GM23338 (cell line): ENCODE measurements around the gene COG6. TPM values are rescaled to one million over a fixed set of nuclear protein-coding genes. Genes with fewer than 3 reads are reported as not detected.

Experiments used
- ATAC-seq: fragments of 200-7000 bp; cut with Tn5 transposase; 3 replicates; pipeline ENCODE4 v1.9.1; 2020
- DNase-seq: peaks from one replicate; pipeline ENCODE4 v3.0.0-alpha.2; 2015; ENCODE audit warnings: low spot score
- H2AFZ ChIP-seq: fragments of 200-600 bp; sonication (generic); 2 replicates; pipeline ENCODE4 v1.8.0; 2016; ENCODE audit warnings: antibody characterized with exemption, mild to moderate bottlenecking, moderate library complexity
- H3F3A ChIP-seq: fragments of 200-600 bp; sonication (generic); replicated peaks from 2 replicates; pipeline ENCODE4 v1.8.0; 2017; ENCODE audit warnings: antibody characterized with exemption, mixed run types, low read depth
- H3K27ac ChIP-seq: fragments of 200-600 bp; sonication (generic); 2 replicates; pipeline ENCODE4 v1.6.1; 2016; ENCODE audit warnings: low read depth
- H3K27me3 ChIP-seq: fragments of 200-600 bp; sonication (generic); 2 replicates; pipeline ENCODE4 v1.8.0; 2016; ENCODE audit warnings: mild to moderate bottlenecking, mixed run types, moderate library complexity; ENCODE audit not compliant: insufficient read depth
- H3K36me3 ChIP-seq: fragments of 200-600 bp; sonication (generic); 2 replicates; pipeline ENCODE4 v1.8.0; 2016; ENCODE audit warnings: mild to moderate bottlenecking; ENCODE audit not compliant: insufficient read depth
- H3K4me1 ChIP-seq: fragments of 200-600 bp; sonication (generic); 2 replicates; pipeline ENCODE4 v1.8.0; 2016; ENCODE audit warnings: mild to moderate bottlenecking, moderate library complexity; ENCODE audit not compliant: insufficient read depth
- H3K4me2 ChIP-seq: fragments of 200-600 bp; sonication (generic); 2 replicates; pipeline ENCODE4 v1.7.1; 2017; ENCODE audit warnings: mixed run types
- H3K4me3 ChIP-seq: fragments of 200-600 bp; sonication (generic); 2 replicates; pipeline ENCODE4 v1.6.1; 2016; ENCODE audit warnings: mixed run types
- H3K79me2 ChIP-seq: fragments of 200-600 bp; sonication (generic); replicated peaks from 2 replicates; pipeline ENCODE4 v1.8.0; 2017; ENCODE audit warnings: mild to moderate bottlenecking; ENCODE audit not compliant: insufficient read depth
- H3K9me2 ChIP-seq: fragments of 200-600 bp; sonication (generic); 2 replicates; pipeline ENCODE4 v1.8.0; 2017; ENCODE audit not compliant: insufficient read depth
- H4K20me1 ChIP-seq: fragments of 200-600 bp; sonication (generic); replicated peaks from 2 replicates; pipeline ENCODE4 v1.8.0; 2017; ENCODE audit warnings: mild to moderate bottlenecking; ENCODE audit not compliant: insufficient read depth
- H3K27ac Mint-ChIP-seq: 2 replicates; pipeline ENCODE4 v1.8.0; 2020; ENCODE audit warnings: inconsistent platforms, mild to moderate bottlenecking, moderate library complexity, mixed read lengths
- H3K27me3 Mint-ChIP-seq: 3 replicates; pipeline ENCODE4 v1.8.0; 2022; ENCODE audit warnings: low read depth, mild to moderate bottlenecking, moderate library complexity, mixed read lengths, inconsistent platforms; ENCODE audit not compliant: insufficient read depth, poor library complexity
- H3K36me3 Mint-ChIP-seq: 3 replicates; pipeline ENCODE4 v1.8.0; 2021; ENCODE audit warnings: low read depth, mild to moderate bottlenecking, inconsistent platforms, moderate library complexity, mixed read lengths
- H3K4me1 Mint-ChIP-seq: 3 replicates; pipeline ENCODE4 v1.8.0; 2020; ENCODE audit warnings: mild to moderate bottlenecking, inconsistent platforms, mixed read lengths
- H3K4me3 Mint-ChIP-seq: 3 replicates; pipeline ENCODE4 v1.8.0; 2021; ENCODE audit warnings: moderate library complexity, mild to moderate bottlenecking, inconsistent platforms, mixed read lengths
- H3K9me3 Mint-ChIP-seq: 3 replicates; pipeline ENCODE4 v1.8.0; 2020; ENCODE audit warnings: moderate library complexity, mild to moderate bottlenecking, inconsistent platforms, mixed read lengths
- CREB1 ChIP-seq: fragments of 250-450 bp; sonication (Bioruptor Pico); IDR thresholded peaks from 2 replicates; pipeline ENCODE4 v1.5.0; 2020; ENCODE audit warnings: low read depth, mild to moderate bottlenecking, moderate library complexity
- CTCF ChIP-seq, 2 experiments: fragments of 200-600 bp in 1 of 2; sonication (generic) in 1 of 2; conservative IDR thresholded peaks; 2 replicates each; pipeline versions ENCODE4 v1.5.1 to v1.6.1; 2016 to 2017; ENCODE audit warnings: antibody characterized with exemption in 2 of 2, low read depth in 2 of 2, mild to moderate bottlenecking in 2 of 2, moderate library complexity in 1 of 2
- ETS1 ChIP-seq: IDR thresholded peaks from 2 replicates; pipeline ENCODE4 v1.6.1; 2016; ENCODE audit warnings: antibody characterized with exemption
- EZH2 ChIP-seq: fragments of 200-600 bp; sonication (generic); IDR thresholded peaks from one replicate; pipeline ENCODE4 v1.8.0; 2017; ENCODE audit warnings: antibody characterized with exemption, mild to moderate bottlenecking, low read depth; ENCODE audit not compliant: unreplicated experiment
- EZH2phosphoT487 ChIP-seq: fragments of 200-600 bp; sonication (generic); IDR thresholded peaks from one replicate; pipeline ENCODE4 v1.8.1; 2018; ENCODE audit warnings: antibody characterized with exemption; ENCODE audit not compliant: unreplicated experiment
- NANOG ChIP-seq: IDR thresholded peaks from 2 replicates; pipeline ENCODE4 v1.6.1; 2016; ENCODE audit warnings: antibody characterized with exemption, borderline replicate concordance
- STAT1 ChIP-seq: IDR thresholded peaks from one replicate; pipeline ENCODE4 v1.6.1; 2016; ENCODE audit warnings: antibody characterized with exemption; ENCODE audit not compliant: unreplicated experiment
- ZNF114 ChIP-seq: fragments of 250-450 bp; sonication (Bioruptor Pico); IDR thresholded peaks from 2 replicates; pipeline ENCODE4 v1.5.0; 2020; ENCODE audit warnings: mild to moderate bottlenecking, moderate library complexity
- ZNF331 ChIP-seq: fragments of 250-450 bp; sonication (Bioruptor Pico); IDR thresholded peaks from 2 replicates; pipeline ENCODE4 v1.5.0; 2020; ENCODE audit warnings: low read depth, mild to moderate bottlenecking, moderate library complexity
- ZNF462 ChIP-seq: fragments of 250-450 bp; sonication (Bioruptor Pico); IDR thresholded peaks from 2 replicates; pipeline ENCODE4 v1.5.0; 2020; ENCODE audit warnings: mild to moderate bottlenecking, moderate library complexity
- polyA plus RNA-seq: library from polyadenylated mRNA; unstranded; fragments of >200 nt; fragmentation: Nextera tagmentation; extraction: Ambion mirVana; gene quantifications from 2 replicates; pipeline ENCODE4 v1.2.1, GENCODE V29; 2016
- total RNA-seq: library from RNA; depleted of rRNA; stranded (reverse); fragments of >200 nt; shearing (Covaris generic); gene quantifications from 2 replicates; pipeline ENCODE4 v1.2.3, GENCODE V29; 2014

The COG6 gene
- total and polyA plus RNA-seq, 2 experiments from 2014 or later = 10.0 to 23.6 TPM

GRCh38 chr13:39773833-39774232 lies 118.4 kb downstream of the COG6 start:
- H2AFZ ChIP-seq = no peak overlapping the region
- Mint-ChIP-seq H3K4me1 (peaks cover 5% of the 10 kb centered on the region), H3K27me3 (no peaks in the 10 kb centered on the region), H3K36me3 (no peaks in the 10 kb centered on the region), H3K4me3 (no peak overlapping the region), H3K9me3 (no peaks in the 10 kb centered on the region; the same call in 2 of the 3 replicates), H3K27ac (no peak overlapping the region)
- no peaks in the 10 kb centered on the region for H3K9me2 ChIP-seq
- H3K27me3 ChIP-seq = no peaks in the 10 kb centered on the region
- ATAC-seq = no peak
- H3K79me2 ChIP-seq = no peaks in the 10 kb centered on the region
- no peak for TF ChIP-seq EZH2phosphoT487
- H4K20me1 ChIP-seq = no peaks in the 10 kb centered on the region
- H3K27ac ChIP-seq = no peak overlapping the region
- no peaks in the 10 kb centered on the region for H3K4me1 ChIP-seq
- H3K4me2 ChIP-seq = no peak overlapping the region
- DNase-seq = no peak
- no peak overlapping the region for H3K4me3 ChIP-seq
- no peaks in the 10 kb centered on the region for H3K36me3 ChIP-seq
- H3F3A ChIP-seq = no peaks in the 10 kb centered on the region

- Histone ChIP-seq H3K4me1 (no peaks in the 10 kb centered on the region), H4K20me1 (no peaks in the 10 kb centered on the region), H2AFZ (no peak overlapping the region), H3F3A (no peaks in the 10 kb centered on the region), H3K79me2 (no peaks in the 10 kb centered on the region), H3K4me3 (no peak overlapping the region), H3K27me3 (no peaks in the 10 kb centered on the region), H3K36me3 (no peaks in the 10 kb centered on the region), H3K4me2 (no peak overlapping the region), H3K9me2 (no peaks in the 10 kb centered on the region), H3K27ac (no peak overlapping the region)
- Mint-ChIP-seq H3K4me3 (no peak overlapping the region), H3K36me3 (no peaks in the 10 kb centered on the region; the same call in 2 of the 3 replicates), H3K27me3 (no peaks in the 10 kb centered on the region), H3K4me1 (peaks cover 8% of the 10 kb centered on the region), H3K9me3 (no peaks in the 10 kb centered on the region), H3K27ac (no peak overlapping the region)
- ATAC-seq (no peak), DNase-seq (no peak)
- TF ChIP-seq NANOG = no peak
- TF ChIP-seq STAT1 = no peak
- no peak for TF ChIP-seq ETS1
- no peak for TF ChIP-seq CREB1 (CRISPR knock-in tag)
- TF ChIP-seq CTCF (conservative IDR thresholded peaks at IDR 0.05; ENCODE audit: low read depth in 2 of 2) = no peak
- no peak for TF ChIP-seq ZNF462 (CRISPR knock-in tag)
- no peak for TF ChIP-seq EZH2
- no peak for TF ChIP-seq ZNF331 (CRISPR knock-in tag)
- TF ChIP-seq ZNF114 (CRISPR knock-in tag) = no peak
These were observed 121.0 kb downstream of the COG6 start for GRCh38 chr13:39776439-39776838.
